ENCODE results near the gene TTF2. TPM values are rescaled to one million over a fixed set of nuclear protein-coding genes. Genes with fewer than 3 reads are reported as not detected.

Gene TTF2
- total RNA-seq, 1 donor from 2014 or later: 36.1 TPM

DNA sequence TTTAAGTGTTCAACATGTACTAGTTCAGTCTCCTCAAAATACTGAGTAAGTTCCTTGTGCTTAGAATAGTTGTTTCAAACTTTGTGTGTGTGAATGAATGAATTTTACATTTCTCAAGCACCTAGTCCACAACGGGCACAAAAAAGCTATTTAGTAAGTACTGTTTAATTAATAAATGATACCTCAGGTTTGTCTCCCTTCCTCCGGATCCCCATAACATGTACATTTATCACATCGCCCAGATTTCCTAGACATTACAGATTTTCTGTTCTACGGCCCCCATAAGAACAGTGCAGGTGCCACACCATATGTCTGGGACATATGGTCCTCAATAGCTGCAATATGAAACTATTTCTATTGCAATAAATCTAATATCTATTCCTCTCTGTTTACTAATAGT lies 1.3 kb upstream of the TTF2 start:
- H3K79me2 ChIP-seq (ENCODE audit: low read depth): peaks cover 17% of the 10 kb centered on the region
- peaks cover 5% of the 10 kb centered on the region for H3K4me1 ChIP-seq
- Mint-ChIP-seq H3K4me3 (no peak overlapping the region), H3K36me3 (no peaks in the 10 kb centered on the region), H3K27me3 (ENCODE audit: insufficient read depth, low read depth) (no peaks in the 10 kb centered on the region), H3K4me1 (peaks cover 15% of the 10 kb centered on the region), H3K27ac (peak overlapping the region; percentile 4), H3K9me3 (no peaks in the 10 kb centered on the region)
- no peaks in the 10 kb centered on the region for H3K9me3 ChIP-seq (ENCODE audit: low read depth)
- no peaks in the 10 kb centered on the region for H3K36me3 ChIP-seq
- H3K27ac ChIP-seq: no peak overlapping the region
- H3K4me3 ChIP-seq: peak overlapping the region; percentile 61
- TF ChIP-seq EZH2phosphoT487 (IDR thresholded peaks at IDR 0.05): no peak
- no peak overlapping the region for H2AFZ ChIP-seq (replicated peaks)
- H3K27me3 ChIP-seq: no peaks in the 10 kb centered on the region
- H3F3A ChIP-seq (ENCODE audit: low read depth): peaks cover 19% of the 10 kb centered on the region
- H3K4me2 ChIP-seq: peak overlapping the region; percentile 99
- no peak for DNase-seq (ENCODE audit: low spot score)
- H4K20me1 ChIP-seq (ENCODE audit: low read depth): no peaks in the 10 kb centered on the region
- peak overlapping the region; percentile 34 for H3K9ac ChIP-seq

DNA sequence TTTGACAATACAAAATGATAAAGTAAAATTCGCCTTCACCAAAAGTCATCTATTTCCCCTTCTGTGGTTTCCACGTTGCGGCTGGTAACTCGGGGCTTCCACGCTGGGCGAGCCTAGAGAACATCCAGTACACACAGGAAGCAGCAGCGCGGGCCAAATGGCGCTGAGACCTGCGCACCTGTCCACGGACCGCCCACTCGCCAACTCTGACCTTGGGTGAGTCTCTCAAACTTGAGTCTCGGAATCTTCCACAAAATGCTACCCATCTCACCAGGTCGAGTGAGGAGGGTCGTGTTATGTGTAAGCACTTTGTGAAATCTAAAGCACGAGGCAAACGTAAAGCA lies 820 bp upstream of the TTF2 start:
- Histone ChIP-seq H3K36me3 (no peaks in the 10 kb centered on the region), H3K79me2 (ENCODE audit: low read depth) (peaks cover 17% of the 10 kb centered on the region), H3K27me3 (no peaks in the 10 kb centered on the region), H3F3A (ENCODE audit: low read depth) (peaks cover 19% of the 10 kb centered on the region), H3K9me3 (ENCODE audit: low read depth) (no peaks in the 10 kb centered on the region), H3K4me3 (peak overlapping the region; percentile 61), H3K27ac (peak overlapping the region; percentile 65), H3K9ac (peak overlapping the region; percentile 34), H3K4me2 (peak overlapping the region; percentile 99), H4K20me1 (ENCODE audit: low read depth) (no peaks in the 10 kb centered on the region), H2AFZ (replicated peaks) (peak overlapping the region; percentile 83), H3K4me1 (peaks cover 5% of the 10 kb centered on the region)
- TF ChIP-seq, protein P1, sequence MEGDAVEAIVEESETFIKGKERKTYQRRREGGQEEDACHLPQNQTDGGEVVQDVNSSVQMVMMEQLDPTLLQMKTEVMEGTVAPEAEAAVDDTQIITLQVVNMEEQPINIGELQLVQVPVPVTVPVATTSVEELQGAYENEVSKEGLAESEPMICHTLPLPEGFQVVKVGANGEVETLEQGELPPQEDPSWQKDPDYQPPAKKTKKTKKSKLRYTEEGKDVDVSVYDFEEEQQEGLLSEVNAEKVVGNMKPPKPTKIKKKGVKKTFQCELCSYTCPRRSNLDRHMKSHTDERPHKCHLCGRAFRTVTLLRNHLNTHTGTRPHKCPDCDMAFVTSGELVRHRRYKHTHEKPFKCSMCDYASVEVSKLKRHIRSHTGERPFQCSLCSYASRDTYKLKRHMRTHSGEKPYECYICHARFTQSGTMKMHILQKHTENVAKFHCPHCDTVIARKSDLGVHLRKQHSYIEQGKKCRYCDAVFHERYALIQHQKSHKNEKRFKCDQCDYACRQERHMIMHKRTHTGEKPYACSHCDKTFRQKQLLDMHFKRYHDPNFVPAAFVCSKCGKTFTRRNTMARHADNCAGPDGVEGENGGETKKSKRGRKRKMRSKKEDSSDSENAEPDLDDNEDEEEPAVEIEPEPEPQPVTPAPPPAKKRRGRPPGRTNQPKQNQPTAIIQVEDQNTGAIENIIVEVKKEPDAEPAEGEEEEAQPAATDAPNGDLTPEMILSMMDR (IDR thresholded peaks at IDR 0.05): no peak
- TF ChIP-seq EZH2 (IDR thresholded peaks at IDR 0.05): no peak
- no peak for TF ChIP-seq EZH2phosphoT487 (IDR thresholded peaks at IDR 0.05)
- no peaks in the 10 kb centered on the region for H3K27me3 Mint-ChIP-seq (ENCODE audit: insufficient read depth, low read depth)
- no peak for DNase-seq (ENCODE audit: low spot score)
- peak overlapping the region; percentile 76 for H3K27ac Mint-ChIP-seq
- peaks cover 15% of the 10 kb centered on the region for H3K4me1 Mint-ChIP-seq
- no peak overlapping the region for H3K4me3 Mint-ChIP-seq
- no peaks in the 10 kb centered on the region for H3K9me3 Mint-ChIP-seq
- H3K36me3 Mint-ChIP-seq: no peaks in the 10 kb centered on the region

DNA sequence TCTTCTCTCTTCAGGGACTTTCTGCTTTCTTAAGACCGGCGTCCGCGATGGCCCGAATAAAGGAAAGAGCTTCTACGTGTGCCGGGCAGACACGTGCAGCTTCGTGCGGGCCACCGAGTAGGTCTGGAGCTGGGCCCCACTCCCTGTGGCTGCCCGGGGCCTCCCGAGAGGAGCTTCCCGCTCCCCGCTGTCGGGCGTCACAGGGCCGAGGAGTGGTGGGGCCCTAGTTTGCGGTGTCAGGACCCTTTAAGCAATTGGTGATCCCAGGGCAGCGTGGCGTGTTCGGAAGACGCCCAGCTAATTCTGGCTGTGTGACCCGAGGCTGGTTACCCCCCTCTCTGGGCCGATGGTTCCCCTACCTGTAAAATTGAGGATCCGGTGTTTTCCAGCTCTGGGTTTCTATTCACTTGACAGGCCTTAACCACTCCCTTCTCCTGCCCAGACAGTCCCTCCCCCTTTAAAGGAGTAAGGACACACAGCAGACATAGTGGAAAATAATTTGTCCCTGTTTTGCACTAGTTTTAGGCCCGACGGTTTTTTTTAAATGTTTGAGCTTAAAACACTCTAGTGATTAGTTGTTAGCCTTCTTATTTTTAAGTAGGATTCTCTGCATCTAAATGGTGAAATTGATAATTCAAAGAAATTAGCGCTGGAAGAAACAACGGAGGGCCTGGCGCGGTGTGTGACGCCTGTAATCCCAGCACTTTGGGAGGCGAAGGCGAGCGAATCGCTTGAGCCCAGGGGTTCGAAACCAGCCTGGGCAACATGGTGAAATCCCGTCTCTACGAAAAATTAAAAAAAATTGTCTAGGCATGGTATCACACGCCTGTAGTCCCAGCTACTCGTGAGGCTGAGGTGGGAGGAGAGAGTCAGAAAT lies 553 bp downstream of the TTF2 start:
- H3K4me1 ChIP-seq: peaks cover 5% of the 10 kb centered on the region
- Mint-ChIP-seq H3K4me1 (peaks cover 15% of the 10 kb centered on the region), H3K27me3 (ENCODE audit: insufficient read depth, low read depth) (no peaks in the 10 kb centered on the region), H3K9me3 (no peaks in the 10 kb centered on the region), H3K36me3 (no peaks in the 10 kb centered on the region), H3K27ac (no peak overlapping the region), H3K4me3 (no peak overlapping the region)
- H3K4me2 ChIP-seq: peak overlapping the region; percentile 99
- no peaks in the 10 kb centered on the region for H4K20me1 ChIP-seq (ENCODE audit: low read depth)
- peak overlapping the region; percentile 61 for H3K4me3 ChIP-seq
- H3K9me3 ChIP-seq (ENCODE audit: low read depth): no peaks in the 10 kb centered on the region
- no peak overlapping the region for H3K27ac ChIP-seq
- peaks cover 17% of the 10 kb centered on the region for H3K79me2 ChIP-seq (ENCODE audit: low read depth)
- H3K36me3 ChIP-seq: no peaks in the 10 kb centered on the region
- no peak overlapping the region for H3K9ac ChIP-seq
- H3K27me3 ChIP-seq: no peaks in the 10 kb centered on the region
- H2AFZ ChIP-seq (replicated peaks): peak overlapping the region; percentile 77
- no peak for DNase-seq (ENCODE audit: low spot score)
- TF ChIP-seq, protein P1 (IDR thresholded peaks at IDR 0.05): no peak
- no peak for TF ChIP-seq EZH2phosphoT487 (IDR thresholded peaks at IDR 0.05)
- no peak for TF ChIP-seq EZH2 (IDR thresholded peaks at IDR 0.05)
- H3F3A ChIP-seq (ENCODE audit: low read depth): peaks cover 19% of the 10 kb centered on the region

DNA sequence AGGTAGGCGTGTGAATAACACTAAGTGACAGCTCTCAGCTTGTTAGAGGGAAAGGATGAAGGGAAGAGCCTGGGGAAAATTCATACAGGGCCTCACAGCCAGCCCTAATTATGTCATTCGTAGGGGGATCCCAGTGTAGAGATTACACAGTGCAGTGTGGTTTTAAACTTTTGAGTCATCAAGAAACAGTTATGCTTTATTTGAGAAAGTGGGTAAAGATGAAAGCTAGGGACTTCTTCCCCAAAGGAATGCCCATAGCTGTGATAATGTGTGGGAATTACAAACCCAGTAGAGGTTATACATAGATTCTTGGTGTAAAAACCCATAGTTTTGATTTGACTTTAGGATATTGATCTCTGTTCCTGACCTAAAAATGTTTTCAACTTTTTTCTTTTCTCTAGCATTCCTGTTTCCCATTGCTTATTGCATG lies 1.9 kb downstream of the TTF2 start:
- peaks cover 19% of the 10 kb centered on the region for H3F3A ChIP-seq (ENCODE audit: low read depth)
- peaks cover 5% of the 10 kb centered on the region for H3K4me1 ChIP-seq
- H3K27me3 Mint-ChIP-seq (ENCODE audit: insufficient read depth, low read depth): no peaks in the 10 kb centered on the region
- no peak overlapping the region for H3K9ac ChIP-seq
- no peak for DNase-seq (ENCODE audit: low spot score)
- H2AFZ ChIP-seq (replicated peaks): no peak overlapping the region
- no peak overlapping the region for H3K4me3 Mint-ChIP-seq
- H3K9me3 ChIP-seq (ENCODE audit: low read depth): no peaks in the 10 kb centered on the region
- peaks cover 17% of the 10 kb centered on the region for H3K79me2 ChIP-seq (ENCODE audit: low read depth)
- no peaks in the 10 kb centered on the region for H3K36me3 ChIP-seq
- H3K4me2 ChIP-seq: no peak overlapping the region
- no peak overlapping the region for H3K4me3 ChIP-seq
- H3K27ac ChIP-seq: no peak overlapping the region
- peaks cover 15% of the 10 kb centered on the region for H3K4me1 Mint-ChIP-seq
- no peak overlapping the region for H3K27ac Mint-ChIP-seq
- H3K36me3 Mint-ChIP-seq: no peaks in the 10 kb centered on the region
- H4K20me1 ChIP-seq (ENCODE audit: low read depth): no peaks in the 10 kb centered on the region
- H3K27me3 ChIP-seq: no peaks in the 10 kb centered on the region
- TF ChIP-seq EZH2 (IDR thresholded peaks at IDR 0.05): no peak
- no peaks in the 10 kb centered on the region for H3K9me3 Mint-ChIP-seq
